Cerebellar cortex (tissue), 1 donor: ENCODE measurements around the gene OTOP2.

Experiments
- DNase-seq: peaks from one replicate; pipeline ENCODE4 v3.0.0-alpha.2; 2015; ENCODE audit warnings: low spot score

OTOP2 gene

DNA sequence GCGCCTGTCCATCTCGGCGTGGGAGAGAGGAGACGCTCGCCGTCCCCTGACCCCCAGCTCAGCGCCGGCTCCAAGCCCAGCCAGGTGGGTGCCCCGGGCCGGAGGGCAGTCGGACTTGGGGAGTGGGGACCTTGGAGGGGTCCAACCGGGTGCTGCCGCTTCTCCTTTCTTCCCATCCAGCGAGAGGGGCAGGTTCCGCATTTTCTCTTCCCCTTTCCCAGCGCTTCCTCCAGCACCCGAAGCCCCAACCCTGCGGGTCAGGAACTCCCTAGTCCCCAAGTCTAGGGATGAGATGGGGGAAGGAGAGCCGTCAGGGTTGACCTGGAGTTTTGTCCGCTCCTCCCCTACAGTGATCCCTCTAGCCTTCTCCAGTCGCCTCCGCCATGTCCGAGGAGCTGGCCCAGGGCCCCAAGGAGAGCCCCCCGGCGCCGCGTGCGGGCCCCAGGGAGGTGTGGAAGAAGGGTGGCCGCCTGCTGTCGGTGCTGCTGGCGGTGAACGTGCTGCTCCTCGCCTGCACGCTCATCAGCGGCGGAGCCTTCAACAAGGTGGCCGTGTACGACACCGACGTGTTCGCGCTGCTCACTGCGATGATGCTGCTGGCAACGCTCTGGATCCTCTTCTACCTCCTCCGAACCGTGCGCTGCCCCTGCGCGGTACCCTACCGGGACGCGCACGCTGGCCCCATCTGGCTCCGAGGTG is at the start of gene OTOP2:
OTOP2 (plus strand) TSS at position 24 of the 699 bp plus-strand sequence; CDS start at position 384, 360 bp downstream.
- no peak for DNase-seq

DNA sequence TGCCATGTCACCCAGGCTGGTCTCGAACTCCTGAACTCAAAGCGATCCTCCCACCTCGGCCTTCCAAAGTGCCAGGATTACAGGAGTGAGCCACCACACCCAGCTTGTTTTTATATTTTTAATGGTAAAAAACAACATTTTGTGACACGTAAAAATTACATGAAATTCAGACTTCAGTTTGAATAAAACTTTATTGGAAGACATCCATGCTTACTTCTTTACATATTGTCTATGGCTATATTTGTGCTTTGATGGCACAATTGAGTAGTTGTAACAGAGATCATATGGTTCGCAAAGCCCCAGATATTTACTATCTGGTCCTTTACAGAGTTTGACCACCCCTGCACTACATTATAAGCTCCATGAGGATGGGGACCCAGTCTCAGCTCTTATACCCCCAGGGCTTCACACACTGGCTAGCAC is 49.4 kb upstream of the OTOP2 start:
- DNase-seq, result no peak

DNA sequence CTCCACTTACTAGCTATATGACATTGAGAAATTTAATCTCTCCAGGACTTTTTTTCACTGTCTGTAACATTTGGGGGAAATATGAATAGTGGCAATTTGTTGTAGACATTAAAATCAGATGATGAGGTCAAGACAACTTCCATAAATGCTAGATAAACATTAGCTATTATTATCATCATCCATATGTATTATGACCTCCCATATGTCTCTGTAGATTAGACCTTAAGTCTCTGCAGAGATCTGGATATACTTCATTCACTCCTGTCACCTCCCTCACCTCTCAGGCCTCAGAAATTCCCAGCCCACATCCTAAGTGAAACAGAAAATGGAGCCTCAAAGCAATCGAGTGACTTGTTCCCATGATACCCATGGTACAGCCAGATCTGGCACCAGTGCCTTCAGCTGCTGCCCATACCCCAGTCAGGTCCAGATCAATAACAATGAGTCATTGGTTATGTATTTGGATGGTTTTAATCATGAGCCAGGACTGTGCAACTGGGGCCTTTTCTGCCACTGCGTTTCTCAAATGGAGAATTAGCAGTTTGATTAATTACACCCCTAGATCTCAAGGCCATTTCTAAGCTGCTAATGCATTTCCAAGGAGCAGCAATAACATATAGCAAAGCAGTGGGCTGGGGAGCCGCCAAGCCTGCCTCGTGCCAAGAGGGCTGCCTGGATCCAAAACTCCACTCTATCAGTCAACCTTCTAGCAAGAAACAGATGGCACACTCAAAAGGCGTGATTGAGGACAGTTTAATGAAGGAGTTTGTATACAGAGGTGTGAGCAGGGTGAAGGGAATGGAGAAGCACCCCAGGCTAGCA is 48.7 kb upstream of the OTOP2 start:
- DNase-seq, result no peak

DNA sequence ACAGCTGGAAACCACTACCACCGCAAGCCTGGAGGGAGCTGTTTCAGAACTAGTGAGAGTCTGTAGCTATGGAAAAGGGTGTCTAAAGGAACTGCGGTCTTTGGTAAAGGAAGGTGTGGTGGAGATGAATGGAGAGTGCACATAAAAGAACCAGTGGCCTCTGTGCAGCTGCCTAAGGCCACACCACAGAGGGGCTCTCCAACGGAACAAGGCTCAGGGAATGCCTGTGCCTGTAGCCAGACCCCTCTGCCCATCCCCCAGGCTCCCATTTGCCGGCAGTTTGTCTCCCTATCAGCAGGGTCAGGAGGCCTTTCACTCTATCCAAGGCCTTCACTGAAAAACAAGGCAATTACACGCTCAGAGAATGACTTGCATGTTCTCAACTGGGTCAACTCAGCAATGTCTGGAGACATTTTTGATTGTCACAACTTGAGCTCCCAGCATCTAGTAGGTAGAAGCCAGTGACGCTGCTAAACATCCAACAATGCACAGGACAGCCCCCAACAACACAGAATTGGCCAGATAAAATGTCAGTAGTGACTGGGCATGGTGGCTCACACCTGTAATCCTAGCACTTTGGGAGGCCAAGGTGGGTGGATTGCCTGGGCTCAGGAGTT is 48.0 kb upstream of the OTOP2 start:
- DNase-seq, result no peak

- no peak for DNase-seq
Measured at GRCh38 chr17:74877592-74878548, 46.2 kb upstream of the OTOP2 start.

GRCh38 chr17:74878658-74879057 is 45.4 kb upstream of the OTOP2 start:
- no peak for DNase-seq

DNA sequence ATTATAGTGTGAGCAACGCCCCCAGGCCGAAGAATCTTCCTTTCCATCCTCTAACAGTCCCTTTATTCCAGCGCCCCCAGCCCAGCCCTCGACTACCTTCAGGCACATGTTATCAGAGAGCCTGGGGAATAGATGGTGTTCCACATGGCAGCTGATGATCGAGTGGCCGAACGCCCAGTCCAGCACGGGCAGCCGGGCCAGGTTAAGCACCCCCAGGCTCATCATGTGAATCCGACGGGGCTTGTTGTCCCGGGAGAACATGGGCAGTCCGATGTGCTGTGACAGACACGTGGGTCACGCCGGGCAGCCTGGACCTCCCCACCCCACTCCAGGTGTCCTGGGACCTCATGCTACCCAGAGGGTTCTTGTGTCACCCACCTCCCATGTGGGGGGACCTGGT is 44.8 kb upstream of the OTOP2 start:
- no peak for DNase-seq

GRCh38 chr17:74881073-74881472 is 43.0 kb upstream of the OTOP2 start:
- no peak for DNase-seq

GRCh38 chr17:74882517-74883240 is 41.4 kb upstream of the OTOP2 start:
- DNase-seq, result no peak

DNA sequence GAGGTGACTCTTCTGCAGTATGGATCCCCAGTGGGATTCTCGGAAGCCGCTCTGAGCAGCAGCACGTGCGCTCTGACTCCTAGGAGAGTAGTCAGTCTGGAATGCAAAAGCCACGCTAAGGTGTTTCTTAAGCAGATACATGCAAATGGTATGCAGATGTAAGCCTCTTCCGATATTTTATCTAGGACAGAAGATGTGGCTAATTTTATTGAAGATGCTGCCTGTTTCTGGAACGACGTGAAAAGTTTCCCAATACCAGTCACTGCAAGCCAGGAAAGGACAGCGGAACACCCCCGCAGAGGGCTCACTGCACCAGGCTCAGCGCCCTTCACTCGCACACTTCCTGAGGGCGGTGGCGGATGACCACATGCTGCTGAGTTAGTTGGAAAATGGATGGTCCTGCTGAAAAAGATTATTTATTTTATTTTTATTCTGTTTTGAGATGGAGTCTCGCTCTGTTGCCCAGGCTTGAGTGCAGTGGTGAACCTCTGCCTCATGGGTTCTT is 40.8 kb upstream of the OTOP2 start:
- no peak for DNase-seq

DNA sequence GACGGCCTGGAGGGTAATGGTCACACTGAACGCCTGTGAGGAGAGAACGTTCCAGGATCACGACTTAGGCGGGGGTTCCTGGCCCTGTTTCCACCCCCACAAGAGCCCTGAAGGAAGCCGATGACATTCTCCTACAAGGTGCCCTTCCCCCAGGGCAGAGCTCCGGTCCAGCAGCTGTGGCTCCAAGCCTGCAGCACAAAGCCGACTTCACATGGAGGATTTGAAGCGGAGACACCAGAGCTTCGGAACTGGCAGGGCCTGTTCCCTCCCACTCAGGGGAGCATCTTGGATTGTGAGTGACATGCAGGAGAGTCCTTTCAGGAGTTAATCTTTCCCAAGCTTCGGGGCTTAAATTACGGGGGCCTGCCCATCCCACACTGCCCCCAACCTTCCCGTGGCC is 35.6 kb upstream of the OTOP2 start:
- DNase-seq, result no peak

GRCh38 chr17:74890554-74890953 is 33.5 kb upstream of the OTOP2 start:
- no peak for DNase-seq

- peak; percentile 80 for DNase-seq
Measured at GRCh38 chr17:74892013-74892841, 31.8 kb upstream of the OTOP2 start.

GRCh38 chr17:74892974-74893911 is 30.8 kb upstream of the OTOP2 start, which contains the start of gene FADS6:
Gene FADS6 (minus strand): TSS chr17:74893633. CDS start chr17:74893595, 38 bp downstream.
- DNase-seq, result peak; percentile 27

GRCh38 chr17:74893936-74894671 is 30.0 kb upstream of the OTOP2 start:
- DNase-seq, result no peak

GRCh38 chr17:74898376-74898946 is 25.6 kb upstream of the OTOP2 start:
- DNase-seq, result no peak

DNA sequence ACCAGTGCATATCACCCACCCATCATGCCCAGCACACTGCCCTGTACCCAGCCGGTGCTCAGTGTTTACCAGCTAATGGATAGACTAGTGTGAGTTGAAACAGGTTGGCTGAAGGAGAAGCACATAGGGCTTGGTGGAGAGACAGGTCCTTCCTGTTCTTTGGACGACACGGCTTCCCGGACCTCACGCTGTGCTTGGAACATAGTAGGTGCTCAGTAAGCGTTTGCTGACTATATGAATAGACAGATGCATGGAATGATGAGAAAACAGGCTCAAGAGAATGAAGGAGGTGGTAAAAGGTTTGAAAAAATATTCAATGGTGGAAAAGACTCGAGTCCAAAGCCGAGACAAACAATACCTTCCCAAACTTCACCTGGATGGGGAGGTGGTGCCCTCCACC is 23.9 kb upstream of the OTOP2 start:
- no peak for DNase-seq
